H1 (cell line): ENCODE data around the gene ANGPTL4. TPM values are rescaled to one million over a fixed set of nuclear protein-coding genes. Genes with fewer than 3 reads are reported as not detected.

Source experiments
- CTCF ChIA-PET: fragments of 300-600 bp; sonication (Branson Sonifier 250); formaldehyde crosslinking; loops from one replicate; lab custom pipeline; 2021; ENCODE audit not compliant: partially characterized antibody; lab: Charles Lee
- POLR2A ChIA-PET: fragments of 300-600 bp; sonication (Branson Sonifier 250); formaldehyde crosslinking; loops from one replicate; lab custom pipeline; 2021; ENCODE audit warnings: inconsistent platforms; ENCODE audit not compliant: partially characterized antibody; lab: Charles Lee
- DNase-seq, 2 experiments: peaks; one replicate each; pipeline versions ENCODE4 v3.0.0 to v3.0.0-alpha.2; 2010 to 2022; ENCODE audit warnings: low spot score in 2 of 2, low read depth in 1 of 2, mixed read lengths in 1 of 2
- FAIRE-seq: peaks from 2 replicates; lab custom pipeline; 2011; peaks lifted over from hg19 to GRCh38; lab: Jason Lieb, UNC
- H2AFZ ChIP-seq: 2 replicates; pipeline ENCODE4 v1.8.1; 2012; ENCODE audit warnings: low read length, inconsistent platforms
- H2AK5ac ChIP-seq: 2 replicates; pipeline ENCODE4 v1.6.1; 2013; ENCODE audit warnings: low read depth, low read length
- H2BK120ac ChIP-seq: replicated peaks from 2 replicates; pipeline ENCODE3; 2013; ENCODE audit warnings: low read depth, low read length, inconsistent platforms
- H2BK12ac ChIP-seq: 2 replicates; pipeline ENCODE4 v1.6.1; 2013; ENCODE audit warnings: low read depth, low read length
- H2BK15ac ChIP-seq: 2 replicates; pipeline ENCODE4 v1.6.1; 2013; ENCODE audit warnings: low read length
- H2BK20ac ChIP-seq: 2 replicates; pipeline ENCODE4 v1.6.1; 2013; ENCODE audit warnings: low read length
- H2BK5ac ChIP-seq: 2 replicates; pipeline ENCODE4 v1.6.1; 2013; ENCODE audit warnings: low read depth, low read length
- H3K14ac ChIP-seq: 2 replicates; pipeline ENCODE4 v1.6.1; 2013; ENCODE audit warnings: inconsistent platforms; ENCODE audit not compliant: insufficient read length
- H3K18ac ChIP-seq: 2 replicates; pipeline ENCODE4 v1.6.1; 2013; ENCODE audit warnings: low read length; ENCODE audit errors: extremely low read depth
- H3K23ac ChIP-seq: 2 replicates; pipeline ENCODE4 v1.6.1; 2013; ENCODE audit warnings: inconsistent platforms; ENCODE audit not compliant: insufficient read length
- H3K23me2 ChIP-seq: 2 replicates; pipeline ENCODE4 v1.6.1; 2013; ENCODE audit warnings: low read depth, low read length
- H3K27ac ChIP-seq: 2 replicates; pipeline ENCODE4 v1.6.1; 2011; ENCODE audit warnings: low read depth, low read length, inconsistent platforms
- H3K27me3 ChIP-seq, 4 experiments: replicated peaks in 1 of 4; 1 replicate in 1 of 4; 2 replicates in 3 of 4; pipeline versions ENCODE4 v1.6.1 to v1.8.1; 2011 to 2013; ENCODE audit warnings: low read length in 3 of 4, mild to moderate bottlenecking in 3 of 4, inconsistent platforms in 2 of 4, mixed read lengths in 2 of 4, moderate library complexity in 1 of 4; ENCODE audit not compliant: control insufficient read depth in 3 of 4, insufficient read depth in 3 of 4; ENCODE audit errors: extremely low read depth in 1 of 4
- H3K36me3 ChIP-seq, 4 experiments: 2 replicates each; pipeline versions ENCODE4 v1.6.1 to v1.8.1; 2011 to 2013; ENCODE audit warnings: mild to moderate bottlenecking in 4 of 4, low read length in 3 of 4, moderate library complexity in 2 of 4, control low read depth in 1 of 4, inconsistent platforms in 1 of 4; ENCODE audit not compliant: insufficient read depth in 4 of 4, control insufficient read depth in 2 of 4
- H3K4ac ChIP-seq: replicated peaks from 2 replicates; pipeline ENCODE3; 2013; ENCODE audit warnings: low read length, low read depth, mixed read lengths, inconsistent platforms; ENCODE audit not compliant: insufficient read length
- H3K4me1 ChIP-seq, 4 experiments: replicated peaks in 1 of 4; 1 replicate in 1 of 4; 2 replicates in 3 of 4; pipeline versions ENCODE4 v1.6.1 to v1.8.1; 2011 to 2013; ENCODE audit warnings: low read length in 3 of 4, inconsistent platforms in 2 of 4, mixed read lengths in 1 of 4; ENCODE audit not compliant: insufficient read depth in 4 of 4, control insufficient read depth in 3 of 4
- H3K4me2 ChIP-seq, 2 experiments: 2 replicates each; pipeline versions ENCODE4 v1.6.1 to v1.8.1; 2011 to 2013; ENCODE audit warnings: low read depth in 2 of 2, low read length in 2 of 2, control low read depth in 1 of 2, inconsistent platforms in 1 of 2, mild to moderate bottlenecking in 1 of 2; ENCODE audit not compliant: insufficient read depth in 1 of 2
- H3K4me3 ChIP-seq, 4 experiments: fragments of 200-600, 300-600 bp in 1 of 4; sonication (generic), shearing (Covaris generic), sonication (Bioruptor Twin) in 1 of 4; 2 replicates each; pipeline versions ENCODE4 v1.5.1 to v1.8.1; 2011 to 2016; ENCODE audit warnings: low read length in 4 of 4, low read depth in 3 of 4, control low read depth in 2 of 4, inconsistent platforms in 2 of 4, mild to moderate bottlenecking in 2 of 4, mixed read lengths in 1 of 4, moderate library complexity in 1 of 4; ENCODE audit not compliant: insufficient read depth in 2 of 4; ENCODE audit errors: extremely low read depth in 1 of 4
- H3K56ac ChIP-seq: replicated peaks from 2 replicates; pipeline ENCODE3; 2013; ENCODE audit warnings: low read depth, mild to moderate bottlenecking, mixed read lengths, low read length, inconsistent platforms; ENCODE audit not compliant: insufficient read length
- H3K79me1 ChIP-seq: 2 replicates; pipeline ENCODE4 v1.6.1; 2013; ENCODE audit warnings: low read depth, low read length, control low read depth
- H3K79me2 ChIP-seq, 2 experiments: 2 replicates each; pipeline versions ENCODE4 v1.6.1 to v1.8.1; 2012 to 2013; ENCODE audit warnings: low read length in 2 of 2, mild to moderate bottlenecking in 2 of 2, inconsistent platforms in 1 of 2; ENCODE audit not compliant: insufficient read depth in 2 of 2, control insufficient read depth in 1 of 2
- H3K9ac ChIP-seq, 4 experiments: replicated peaks in 1 of 4; 1 replicate in 1 of 4; 2 replicates in 3 of 4; pipeline versions ENCODE4 v1.6.1 to v1.8.1; 2011 to 2013; ENCODE audit warnings: low read depth in 3 of 4, low read length in 3 of 4, control low read depth in 2 of 4, mild to moderate bottlenecking in 2 of 4, moderate library complexity in 2 of 4, inconsistent platforms in 1 of 4; ENCODE audit errors: extremely low read depth in 1 of 4
- H3K9me3 ChIP-seq, 2 experiments: 2 replicates each; pipeline versions ENCODE4 v1.6.1 to v1.8.1; 2012 to 2013; ENCODE audit warnings: mild to moderate bottlenecking in 2 of 2, moderate library complexity in 2 of 2, control low read depth in 1 of 2, inconsistent platforms in 1 of 2, low read depth in 1 of 2, low read length in 1 of 2, mixed read lengths in 1 of 2; ENCODE audit not compliant: insufficient read depth in 2 of 2
- H4K20me1 ChIP-seq, 2 experiments: replicated peaks in 1 of 2; 2 replicates each; pipeline versions ENCODE3 to v1.8.1; 2011 to 2013; ENCODE audit warnings: inconsistent platforms in 2 of 2, low read length in 2 of 2, mild to moderate bottlenecking in 1 of 2; ENCODE audit not compliant: insufficient read depth in 2 of 2, control insufficient read depth in 1 of 2
- H4K5ac ChIP-seq: 2 replicates; pipeline ENCODE4 v1.6.1; 2013; ENCODE audit warnings: low read length, low read depth, mixed read lengths, inconsistent platforms; ENCODE audit not compliant: insufficient read length
- H4K8ac ChIP-seq: 2 replicates; pipeline ENCODE4 v1.8.0; 2013; ENCODE audit warnings: mild to moderate bottlenecking, moderate library complexity, low read length, inconsistent platforms; ENCODE audit not compliant: insufficient read depth; ENCODE audit errors: extremely low read depth
- H4K91ac ChIP-seq: replicated peaks from 2 replicates; pipeline ENCODE3; 2013; ENCODE audit warnings: low read length, mixed read lengths, inconsistent platforms; ENCODE audit not compliant: insufficient read length
- NANOG ChIP-seq: IDR thresholded peaks from 2 replicates; pipeline ENCODE4 v1.6.1; 2011; ENCODE audit warnings: low read length, low read depth, mild to moderate bottlenecking, inconsistent platforms; ENCODE audit not compliant: insufficient read depth, poor library complexity, severe bottlenecking
- SUZ12 ChIP-seq: fragments of 200-600 bp; sonication (generic); IDR thresholded peaks from 2 replicates; pipeline ENCODE4 v1.6.1; 2012; ENCODE audit warnings: mild to moderate bottlenecking, inconsistent platforms, low read length, moderate library complexity, mixed read lengths
- WGBS, 2 experiments: shearing (Covaris generic) in 1 of 2; methylation state at CpG; one replicate each; pipeline versions ENCODE4 v1.1.6 to v1.1.7; 2013 to 2015; ENCODE audit warnings: low lambda C conversion rate in 2 of 2, mixed read lengths in 2 of 2, inconsistent platforms in 1 of 2, low coverage in 1 of 2, missing lambda C conversion rate in 1 of 2; ENCODE audit not compliant: insufficient replicate concordance in 2 of 2, insufficient coverage in 1 of 2, insufficient read length in 1 of 2; ENCODE audit errors: extremely low coverage in 1 of 2, missing lambda C conversion rate in 1 of 2; 5-methylcytosine and 5-hydroxymethylcytosine counted together
- polyA plus RNA-seq, 7 experiments: library from polyadenylated mRNA; depleted of rRNA in 3 of 7; stranded (reverse) in 5 of 7; unstranded in 2 of 7; fragments of >200 nt in 5 of 7; fragments of 200-250 nt in 2 of 7; gene quantifications; 1 replicate in 5 of 7; 2 replicates in 1 of 7; 4 replicates in 1 of 7; pipeline versions ENCODE4 v1.2.1 to v1.2.3, GENCODE V29; 2011 to 2013; ENCODE audit warnings: missing spikeins in 2 of 7, mixed read lengths in 2 of 7
- total RNA-seq: library from RNA; stranded (reverse); fragmentation: NEBNext Ultra II Directional; extraction: Animal tissue kit (Norgen Biotek cat#: 25700); gene quantifications from 2 replicates; pipeline ENCODE4 v1.2.1, GENCODE V29; 2021

The ANGPTL4 gene
- total and polyA plus RNA-seq, 2 of the 8 experiments (the other 6 are each of a cell fraction or from before 2014, with no cell fraction given): 2.3 to 6.5 TPM

- Histone ChIP-seq H3K23ac (no peak overlapping the region), H4K5ac (no peak overlapping the region), H3K23me2 (peaks cover 18% of the 10 kb centered on the region; the same call in 1 of the 2 replicates), H4K20me1 (no peaks in the 10 kb centered on the region), H3K4me3 (no peak overlapping the region), H3K36me3 (no peaks in the 10 kb centered on the region), H2AFZ (no peak overlapping the region), H3K9ac (no peak overlapping the region), H3K27me3 (peaks cover 0 to 26% (median 18%) of the 10 kb centered on the region in 4 experiments; a peak in 6 of 7 replicates), H2BK15ac (0 out of 2 replicates have a peak overlapping the region, but pooled peaks have one; percentile 16), H2BK5ac (0 out of 2 replicates have a peak overlapping the region, but pooled peaks have one; percentile 35), H3K27ac (no peak overlapping the region), H4K8ac (no peak overlapping the region), H2AK5ac (peak overlapping the region; percentile 65; the same call in 1 of the 2 replicates), H3K4me2 (no peak overlapping the region), H3K56ac (no peak overlapping the region), H3K79me2 (no peaks in the 10 kb centered on the region), H3K4ac (no peak overlapping the region), H4K91ac (no peak overlapping the region), H2BK120ac (no peak overlapping the region), H3K9me3 (no peaks in the 10 kb centered on the region), H3K14ac (no peak overlapping the region), H2BK20ac (no peak overlapping the region), H3K4me1 (peaks cover 0 to 15% (median 8%) of the 10 kb centered on the region in 4 experiments; a peak in 6 of 7 replicates), H3K18ac (no peak overlapping the region), H2BK12ac (no peak overlapping the region), H3K79me1 (no peaks in the 10 kb centered on the region; the same call in 1 of the 2 replicates)
- DNase-seq (no peak), FAIRE-seq (no peak)
- TF ChIP-seq NANOG (no peak), SUZ12 (0 out of 2 replicates have a peak, but pooled peaks have one; percentile 19)
- 89% methylated on average over 8 of the region's 11 CpGs; no CpG with 5 or more reads in 1 of the 2 experiments for WGBS, 2 experiments
- ChIA-PET CTCF (interaction anchor here (0.7 to 5.6 kb wide), 7 partner anchors 12 to 213 kb away, joined by 3 to 57 read pairs (median 4); no protein-coding TSS in a partner anchor), POLR2A (interaction anchor here (1.1 to 9.2 kb wide), 7 partner anchors 10 to 148 kb away, joined by 3 to 71 read pairs (median 4); partner anchors contain the start of genes HNRNPM, RAB11B and ZNF414)
Observed at GRCh38 chr19:8366121-8366581, 2.2 kb downstream of the ANGPTL4 start.
